Measurements from ENCODE around the gene SCN5A.

The SCN5A gene

GRCh38 chr3:38626171-38626570 is 23.3 kb downstream of the SCN5A start:
- H3K36me3 ChIP-seq (ENCODE audit: control insufficient read depth, insufficient read depth, low read length) = no peaks in the 10 kb centered on the region
- no peak overlapping the region for H3K9ac ChIP-seq (ENCODE audit: low read depth, low read length)
- no peaks in the 10 kb centered on the region for H3K9me3 ChIP-seq (ENCODE audit: control insufficient read depth, insufficient read depth, low read length)
- no peak overlapping the region for H3K27ac ChIP-seq (ENCODE audit: low read depth, low read length)
- H3K27me3 ChIP-seq (ENCODE audit: control insufficient read depth, insufficient read depth, low read length) = no peaks in the 10 kb centered on the region
- H3K4me3 ChIP-seq (ENCODE audit: low read depth, low read length) = no peak overlapping the region
- peaks cover 11% of the 10 kb centered on the region; the same call in 1 of the 2 replicates for H3K4me1 ChIP-seq (ENCODE audit: control insufficient read depth, insufficient read depth, low read length)

- Histone ChIP-seq H3K27me3 (ENCODE audit: control insufficient read depth, insufficient read depth, low read length) (no peaks in the 10 kb centered on the region), H3K36me3 (ENCODE audit: control insufficient read depth, insufficient read depth, low read length) (no peaks in the 10 kb centered on the region), H3K4me1 (ENCODE audit: control insufficient read depth, insufficient read depth, low read length) (no peaks in the 10 kb centered on the region; the same call in 1 of the 2 replicates), H3K9ac (ENCODE audit: low read depth, low read length) (no peak overlapping the region), H3K9me3 (ENCODE audit: control insufficient read depth, insufficient read depth, low read length) (no peaks in the 10 kb centered on the region), H3K4me3 (ENCODE audit: low read depth, low read length) (no peak overlapping the region), H3K27ac (ENCODE audit: low read depth, low read length) (no peak overlapping the region)
Measured at GRCh38 chr3:38623539-38623938, 25.9 kb downstream of the SCN5A start.

GRCh38 chr3:38622336-38622735 is 27.2 kb downstream of the SCN5A start:
- H3K9me3 ChIP-seq (ENCODE audit: control insufficient read depth, insufficient read depth, low read length) = no peaks in the 10 kb centered on the region
- H3K9ac ChIP-seq (ENCODE audit: low read depth, low read length) = no peak overlapping the region
- no peaks in the 10 kb centered on the region for H3K27me3 ChIP-seq (ENCODE audit: control insufficient read depth, insufficient read depth, low read length)
- H3K4me1 ChIP-seq (ENCODE audit: control insufficient read depth, insufficient read depth, low read length) = no peaks in the 10 kb centered on the region; the same call in 1 of the 2 replicates
- H3K27ac ChIP-seq (ENCODE audit: low read depth, low read length) = no peak overlapping the region
- H3K4me3 ChIP-seq (ENCODE audit: low read depth, low read length) = no peak overlapping the region
- H3K36me3 ChIP-seq (ENCODE audit: control insufficient read depth, insufficient read depth, low read length) = no peaks in the 10 kb centered on the region

- Histone ChIP-seq H3K4me3 (ENCODE audit: low read depth, low read length) (no peak overlapping the region), H3K9ac (ENCODE audit: low read depth, low read length) (no peak overlapping the region), H3K9me3 (ENCODE audit: control insufficient read depth, insufficient read depth, low read length) (no peaks in the 10 kb centered on the region), H3K27me3 (ENCODE audit: control insufficient read depth, insufficient read depth, low read length) (no peaks in the 10 kb centered on the region), H3K4me1 (ENCODE audit: control insufficient read depth, insufficient read depth, low read length) (no peaks in the 10 kb centered on the region; the same call in 1 of the 2 replicates), H3K27ac (ENCODE audit: low read depth, low read length) (no peak overlapping the region), H3K36me3 (ENCODE audit: control insufficient read depth, insufficient read depth, low read length) (no peaks in the 10 kb centered on the region)
Measured at GRCh38 chr3:38620236-38620635, 29.3 kb downstream of the SCN5A start.

- H3K4me1 ChIP-seq (ENCODE audit: control insufficient read depth, insufficient read depth, low read length) = no peaks in the 10 kb centered on the region; the same call in 1 of the 2 replicates
- no peaks in the 10 kb centered on the region for H3K36me3 ChIP-seq (ENCODE audit: control insufficient read depth, insufficient read depth, low read length)
- no peaks in the 10 kb centered on the region for H3K9me3 ChIP-seq (ENCODE audit: control insufficient read depth, insufficient read depth, low read length)
- no peak overlapping the region for H3K9ac ChIP-seq (ENCODE audit: low read depth, low read length)
- H3K27me3 ChIP-seq (ENCODE audit: control insufficient read depth, insufficient read depth, low read length) = no peaks in the 10 kb centered on the region
- no peak overlapping the region for H3K4me3 ChIP-seq (ENCODE audit: low read depth, low read length)
- H3K27ac ChIP-seq (ENCODE audit: low read depth, low read length) = no peak overlapping the region
Measured at GRCh38 chr3:38618343-38618742, 31.1 kb downstream of the SCN5A start.

DNA sequence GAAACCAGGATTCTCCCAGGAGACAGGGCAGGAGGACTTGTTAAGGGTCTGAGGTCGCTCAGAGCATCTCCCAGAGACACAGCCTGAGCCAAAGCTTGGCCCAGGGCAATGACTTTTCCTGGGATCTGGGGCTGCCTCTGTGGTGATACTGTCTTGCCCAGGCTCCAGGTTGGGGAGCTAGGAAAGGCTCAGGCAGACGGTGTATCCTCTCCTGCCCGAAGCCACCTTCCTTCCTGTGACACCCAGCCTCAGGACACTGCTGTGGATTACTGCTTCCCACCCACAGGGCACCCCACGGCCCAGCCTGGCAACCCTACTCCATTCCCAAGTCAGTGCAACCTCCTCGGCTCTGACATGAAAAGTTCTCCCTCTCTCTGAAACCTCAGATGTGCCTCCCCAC is 31.9 kb downstream of the SCN5A start:
- no peaks in the 10 kb centered on the region for H3K36me3 ChIP-seq (ENCODE audit: control insufficient read depth, insufficient read depth, low read length)
- no peak overlapping the region for H3K27ac ChIP-seq (ENCODE audit: low read depth, low read length)
- H3K9me3 ChIP-seq (ENCODE audit: control insufficient read depth, insufficient read depth, low read length) = no peaks in the 10 kb centered on the region
- no peak overlapping the region for H3K4me3 ChIP-seq (ENCODE audit: low read depth, low read length)
- H3K9ac ChIP-seq (ENCODE audit: low read depth, low read length) = no peak overlapping the region
- no peaks in the 10 kb centered on the region; the same call in 1 of the 2 replicates for H3K4me1 ChIP-seq (ENCODE audit: control insufficient read depth, insufficient read depth, low read length)
- no peaks in the 10 kb centered on the region for H3K27me3 ChIP-seq (ENCODE audit: control insufficient read depth, insufficient read depth, low read length)

DNA sequence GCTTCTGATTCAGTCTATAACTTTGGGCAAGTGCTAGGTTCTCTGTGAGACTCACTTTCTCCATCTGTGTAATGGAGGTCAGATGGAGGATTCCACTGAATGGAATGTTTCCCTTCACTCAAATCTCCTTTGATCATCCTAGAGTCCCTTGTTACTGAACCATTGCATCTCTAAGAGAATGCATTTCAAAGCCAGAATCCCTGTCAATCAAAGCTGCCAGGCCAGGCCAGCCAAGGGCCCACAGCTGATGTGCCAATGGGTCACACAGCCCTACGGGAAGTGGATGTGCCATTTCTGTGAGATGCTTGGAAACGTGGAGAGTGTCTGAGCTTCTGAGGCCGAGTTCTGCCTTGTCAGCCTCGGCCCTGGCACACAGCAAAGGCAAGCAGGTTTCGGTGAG is 32.4 kb downstream of the SCN5A start:
- H3K36me3 ChIP-seq (ENCODE audit: control insufficient read depth, insufficient read depth, low read length) = no peaks in the 10 kb centered on the region
- no peaks in the 10 kb centered on the region for H3K9me3 ChIP-seq (ENCODE audit: control insufficient read depth, insufficient read depth, low read length)
- H3K4me1 ChIP-seq (ENCODE audit: control insufficient read depth, insufficient read depth, low read length) = no peaks in the 10 kb centered on the region; the same call in 1 of the 2 replicates
- H3K27ac ChIP-seq (ENCODE audit: low read depth, low read length) = no peak overlapping the region
- no peaks in the 10 kb centered on the region for H3K27me3 ChIP-seq (ENCODE audit: control insufficient read depth, insufficient read depth, low read length)
- no peak overlapping the region for H3K4me3 ChIP-seq (ENCODE audit: low read depth, low read length)
- H3K9ac ChIP-seq (ENCODE audit: low read depth, low read length) = no peak overlapping the region

GRCh38 chr3:38616658-38617057 is 32.8 kb downstream of the SCN5A start:
- Histone ChIP-seq H3K4me1 (ENCODE audit: control insufficient read depth, insufficient read depth, low read length) (no peaks in the 10 kb centered on the region; the same call in 1 of the 2 replicates), H3K4me3 (ENCODE audit: low read depth, low read length) (no peak overlapping the region), H3K36me3 (ENCODE audit: control insufficient read depth, insufficient read depth, low read length) (no peaks in the 10 kb centered on the region), H3K27ac (ENCODE audit: low read depth, low read length) (no peak overlapping the region), H3K27me3 (ENCODE audit: control insufficient read depth, insufficient read depth, low read length) (no peaks in the 10 kb centered on the region), H3K9me3 (ENCODE audit: control insufficient read depth, insufficient read depth, low read length) (no peaks in the 10 kb centered on the region), H3K9ac (ENCODE audit: low read depth, low read length) (no peak overlapping the region)

- Histone ChIP-seq H3K4me1 (ENCODE audit: control insufficient read depth, insufficient read depth, low read length) (no peaks in the 10 kb centered on the region; the same call in 1 of the 2 replicates), H3K36me3 (ENCODE audit: control insufficient read depth, insufficient read depth, low read length) (no peaks in the 10 kb centered on the region), H3K9me3 (ENCODE audit: control insufficient read depth, insufficient read depth, low read length) (no peaks in the 10 kb centered on the region), H3K27me3 (ENCODE audit: control insufficient read depth, insufficient read depth, low read length) (no peaks in the 10 kb centered on the region), H3K4me3 (ENCODE audit: low read depth, low read length) (no peak overlapping the region), H3K27ac (ENCODE audit: low read depth, low read length) (no peak overlapping the region), H3K9ac (ENCODE audit: low read depth, low read length) (no peak overlapping the region)
Measured at GRCh38 chr3:38616111-38616510, 33.4 kb downstream of the SCN5A start.

DNA sequence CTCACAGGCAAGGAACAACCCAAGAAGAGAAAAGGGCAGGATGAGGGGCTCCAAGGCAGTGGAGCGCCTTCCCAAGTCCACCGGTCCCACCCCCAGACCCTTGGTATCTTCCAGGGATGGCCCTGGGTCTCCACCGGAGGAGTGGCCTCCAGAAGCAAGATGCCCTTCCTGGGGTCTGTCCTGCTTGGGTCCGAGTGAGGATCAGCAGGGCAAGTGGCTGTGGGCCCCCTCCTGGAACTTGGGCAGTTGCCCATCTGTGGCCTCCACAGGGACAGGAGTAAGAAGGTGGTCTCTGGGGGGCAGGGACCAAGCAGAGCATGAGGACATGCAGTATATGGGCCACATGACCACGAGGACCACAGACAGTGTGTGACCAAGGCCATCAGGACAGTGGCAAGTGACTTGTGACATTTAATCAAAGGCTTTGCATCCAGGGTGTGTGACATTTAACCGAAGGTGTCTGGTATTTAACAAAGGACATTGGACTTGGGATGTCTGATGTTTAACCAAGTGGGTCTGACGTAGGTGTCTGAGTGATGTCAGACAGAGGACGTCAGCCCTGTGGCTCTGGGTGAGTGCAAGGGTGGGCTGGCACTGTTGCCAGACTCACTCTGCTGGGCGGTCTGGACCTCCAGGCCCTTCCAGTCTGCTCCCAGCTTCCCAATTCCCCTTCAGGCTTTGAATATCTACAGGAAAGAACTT is 34.7 kb downstream of the SCN5A start:
- H3K27ac ChIP-seq (ENCODE audit: low read depth, low read length) = no peak overlapping the region
- H3K27me3 ChIP-seq (ENCODE audit: control insufficient read depth, insufficient read depth, low read length) = no peaks in the 10 kb centered on the region
- no peak overlapping the region for H3K9ac ChIP-seq (ENCODE audit: low read depth, low read length)
- no peaks in the 10 kb centered on the region for H3K9me3 ChIP-seq (ENCODE audit: control insufficient read depth, insufficient read depth, low read length)
- no peaks in the 10 kb centered on the region for H3K36me3 ChIP-seq (ENCODE audit: control insufficient read depth, insufficient read depth, low read length)
- H3K4me1 ChIP-seq (ENCODE audit: control insufficient read depth, insufficient read depth, low read length) = no peaks in the 10 kb centered on the region; the same call in 1 of the 2 replicates
- H3K4me3 ChIP-seq (ENCODE audit: low read depth, low read length) = no peak overlapping the region

DNA sequence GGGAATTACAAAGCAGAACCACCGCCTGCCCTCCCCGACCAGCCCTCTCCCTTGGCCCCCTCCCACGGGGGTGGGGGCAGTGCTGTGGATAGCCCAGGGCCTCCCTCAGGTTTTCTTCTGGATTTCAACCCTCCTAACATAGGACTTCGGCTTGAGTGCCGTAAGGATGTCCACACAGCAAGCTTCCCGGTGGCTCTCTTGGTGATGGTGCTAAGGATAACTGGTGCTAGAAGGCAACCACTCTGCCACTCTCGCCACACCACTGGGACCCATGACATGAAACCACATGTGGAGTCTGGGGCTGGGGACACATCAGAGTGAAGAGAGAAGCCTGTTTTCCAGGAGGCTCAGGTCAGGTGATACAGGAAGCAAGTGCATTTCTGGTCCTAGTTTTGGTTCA is 35.4 kb downstream of the SCN5A start:
- Histone ChIP-seq H3K9ac (ENCODE audit: low read depth, low read length) (no peak overlapping the region), H3K27me3 (ENCODE audit: control insufficient read depth, insufficient read depth, low read length) (no peaks in the 10 kb centered on the region), H3K9me3 (ENCODE audit: control insufficient read depth, insufficient read depth, low read length) (no peaks in the 10 kb centered on the region), H3K27ac (ENCODE audit: low read depth, low read length) (no peak overlapping the region), H3K4me1 (ENCODE audit: control insufficient read depth, insufficient read depth, low read length) (no peaks in the 10 kb centered on the region; the same call in 1 of the 2 replicates), H3K36me3 (ENCODE audit: control insufficient read depth, insufficient read depth, low read length) (no peaks in the 10 kb centered on the region), H3K4me3 (ENCODE audit: low read depth, low read length) (no peak overlapping the region)

Measured in HUES48 (cell line).